ENCODE results near the gene GRAMD1B.

Gene GRAMD1B

DNA sequence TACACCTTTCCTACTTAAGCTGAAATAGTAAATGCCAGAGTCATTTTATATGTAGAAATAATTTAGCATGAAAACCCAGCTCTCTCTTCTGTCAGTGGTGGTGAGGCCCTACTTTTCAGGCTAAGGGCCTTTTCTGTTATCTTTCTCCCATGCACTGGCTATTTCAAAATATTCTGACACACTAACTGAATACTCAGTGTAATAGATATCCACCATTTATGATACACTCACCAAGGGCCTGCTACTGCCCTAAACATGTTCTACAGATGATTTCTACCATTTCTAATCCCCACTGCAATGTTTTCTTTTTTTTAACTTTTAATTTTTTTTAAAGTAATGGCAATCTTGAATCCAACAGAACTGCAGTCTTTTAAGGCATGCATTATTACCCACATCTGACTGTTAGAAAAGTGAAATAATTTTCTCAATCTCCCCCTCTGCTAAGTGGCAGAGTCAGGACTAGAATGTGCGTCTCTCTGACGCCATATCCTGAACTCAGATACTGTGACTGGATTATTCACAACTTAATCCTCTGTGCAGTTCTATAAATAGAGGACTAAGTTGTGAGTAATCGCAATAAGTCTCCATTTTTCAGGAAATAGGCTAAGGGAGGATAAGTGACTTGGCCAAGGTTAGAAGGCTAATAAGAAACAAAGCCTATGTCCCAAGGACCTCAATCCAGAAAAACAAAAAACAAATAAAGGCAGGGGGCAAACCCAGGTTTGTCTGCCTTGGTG lies 44.0 kb downstream of the GRAMD1B start:
- peaks cover 15% of the 10 kb centered on the region for H3K4me1 Mint-ChIP-seq
- peak overlapping the region; percentile 77 for H3K27ac Mint-ChIP-seq
- no peak for ATAC-seq

GRCh38 chr11:123474994-123475393 lies 44.9 kb downstream of the GRAMD1B start:
- Mint-ChIP-seq H3K27ac (no peak overlapping the region), H3K4me3 (no peak overlapping the region), H3K9me3 (no peaks in the 10 kb centered on the region), H3K36me3 (peaks cover under 1% of the 10 kb centered on the region), H3K4me1 (peaks cover 21% of the 10 kb centered on the region)
- DNase-seq (ENCODE audit: low spot score in 2 of 2) (no peak), ATAC-seq (no peak)

More for the DNA sequence above, 44.0 kb downstream of the GRAMD1B start:
- DNase-seq (ENCODE audit: low spot score in 2 of 2), result no peak
- no peak overlapping the region for H3K4me3 Mint-ChIP-seq
- no peaks in the 10 kb centered on the region for H3K36me3 Mint-ChIP-seq
- no peaks in the 10 kb centered on the region for H3K9me3 Mint-ChIP-seq

DNA sequence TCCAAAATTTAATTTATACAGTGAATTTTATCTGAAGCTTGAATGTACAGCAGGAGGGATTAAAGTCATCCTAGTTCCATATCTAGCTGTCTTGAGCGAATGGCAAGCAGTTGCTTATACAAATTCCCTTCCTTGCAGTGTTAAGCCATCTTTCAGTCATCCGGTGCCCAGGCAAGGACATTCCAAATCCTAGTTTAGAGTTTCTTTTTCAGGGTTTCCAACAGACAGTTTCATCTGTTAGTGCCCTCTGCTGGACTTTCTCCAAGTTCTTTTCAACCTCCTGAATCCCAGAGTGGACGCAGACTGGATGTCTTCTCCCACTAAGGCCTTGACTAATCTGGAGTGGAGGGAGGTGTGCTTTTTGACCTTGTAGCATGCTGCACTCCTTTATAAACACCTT lies 45.4 kb downstream of the GRAMD1B start:
- peaks cover 5% of the 10 kb centered on the region for H3K36me3 Mint-ChIP-seq
- ATAC-seq, result no peak
- no peak for DNase-seq (ENCODE audit: low spot score in 2 of 2)
- H3K27ac Mint-ChIP-seq, result no peak overlapping the region
- no peak overlapping the region for H3K4me3 Mint-ChIP-seq
- H3K9me3 Mint-ChIP-seq, result no peaks in the 10 kb centered on the region
- H3K4me1 Mint-ChIP-seq, result peaks cover 26% of the 10 kb centered on the region

DNA sequence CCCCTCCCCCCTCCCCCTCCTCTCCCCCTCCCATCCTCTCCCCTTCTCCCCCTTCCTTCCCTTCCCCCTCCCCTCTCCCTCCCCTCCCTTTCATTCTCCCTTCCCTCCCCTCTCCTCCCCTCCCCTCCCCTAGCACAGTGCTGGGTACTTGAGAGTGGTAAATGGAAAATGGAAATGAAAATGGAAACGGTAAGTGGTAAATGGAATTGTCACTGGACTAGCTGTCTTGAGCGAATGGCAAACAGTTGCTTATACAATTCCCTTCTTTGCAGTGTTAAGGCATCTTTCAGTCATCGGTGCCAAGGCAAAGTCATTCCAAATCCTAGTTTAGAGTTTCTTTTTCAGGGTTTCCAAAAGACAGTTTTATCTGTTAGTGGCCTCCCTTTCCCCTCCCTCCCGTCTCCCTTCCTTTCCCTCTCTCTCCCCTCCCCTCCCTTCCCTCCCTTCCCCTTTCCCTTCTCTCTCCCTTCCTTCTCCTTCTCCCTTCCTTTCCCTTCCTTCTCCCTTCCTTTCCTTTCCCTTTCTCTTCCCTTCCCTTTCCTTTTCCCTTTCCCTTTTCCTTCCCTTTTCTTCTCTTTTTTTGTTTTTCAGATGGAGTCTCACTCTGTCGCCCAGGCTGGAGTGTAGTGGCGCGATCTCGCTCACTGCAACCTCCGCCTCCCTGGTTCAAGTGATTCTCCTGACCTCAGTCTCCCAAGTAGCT lies 47.3 kb downstream of the GRAMD1B start:
- peaks cover 40% of the 10 kb centered on the region for H3K4me1 Mint-ChIP-seq

DNA sequence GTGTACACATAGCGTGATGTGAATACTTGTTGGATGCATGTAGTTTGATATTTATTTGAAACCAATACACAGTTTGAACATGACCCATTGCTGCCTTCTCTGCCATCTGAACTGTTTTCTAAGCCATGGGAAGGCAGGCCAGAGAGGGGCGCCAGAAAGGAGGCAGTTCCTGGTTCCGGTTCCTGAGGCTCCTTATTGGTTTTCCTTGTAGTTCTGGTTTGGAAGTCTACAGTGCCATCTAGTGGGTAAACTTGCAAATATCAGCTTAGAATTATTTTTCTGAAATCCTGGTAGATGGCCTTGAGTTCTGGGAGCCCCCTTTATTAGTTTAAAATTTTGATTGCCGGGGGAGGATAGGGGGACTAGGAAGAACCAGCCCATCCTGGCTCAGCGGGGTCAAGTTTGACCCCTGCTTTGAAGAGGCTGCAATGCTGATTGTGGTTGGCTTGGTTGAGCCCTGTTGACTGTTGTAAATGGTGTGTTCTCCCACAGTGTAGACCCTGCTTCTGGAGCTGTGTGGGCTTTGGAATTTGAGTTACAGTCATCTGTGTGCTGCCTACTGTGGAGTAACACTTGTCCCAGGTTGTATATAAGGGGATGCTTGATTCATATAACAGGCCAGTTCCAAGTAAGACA lies 48.4 kb downstream of the GRAMD1B start:
- peaks cover 45% of the 10 kb centered on the region for H3K4me1 Mint-ChIP-seq
- H3K27ac Mint-ChIP-seq, result peak overlapping the region; percentile 5
- H3K4me3 Mint-ChIP-seq, result peak overlapping the region; percentile 42

More for the DNA sequence above, 47.3 kb downstream of the GRAMD1B start:
- H3K36me3 Mint-ChIP-seq, result peaks cover 24% of the 10 kb centered on the region
- H3K27ac Mint-ChIP-seq, result no peak overlapping the region
- no peak overlapping the region for H3K4me3 Mint-ChIP-seq
- no peak for ATAC-seq
- no peaks in the 10 kb centered on the region for H3K9me3 Mint-ChIP-seq
- no peak for DNase-seq (ENCODE audit: low spot score in 2 of 2)

GRCh38 chr11:123479048-123479837 lies 49.2 kb downstream of the GRAMD1B start:
- ATAC-seq, result peak; percentile 64
- DNase-seq (ENCODE audit: low spot score in 2 of 2), result no peak
- Mint-ChIP-seq H3K4me3 (peak overlapping the region; percentile 42), H3K27ac (peak overlapping the region; percentile 5), H3K9me3 (no peaks in the 10 kb centered on the region), H3K4me1 (peaks cover 45% of the 10 kb centered on the region), H3K36me3 (peaks cover 39% of the 10 kb centered on the region)

More for the DNA sequence above, 48.4 kb downstream of the GRAMD1B start:
- H3K9me3 Mint-ChIP-seq, result no peaks in the 10 kb centered on the region
- H3K36me3 Mint-ChIP-seq, result peaks cover 35% of the 10 kb centered on the region
- ATAC-seq (peak; percentile 25), DNase-seq (ENCODE audit: low spot score in 2 of 2) (peak; percentile 12 to 64)

- H3K4me1 Mint-ChIP-seq, result peaks cover 45% of the 10 kb centered on the region
- H3K27ac Mint-ChIP-seq, result peak overlapping the region; percentile 20
- peaks cover 44% of the 10 kb centered on the region for H3K36me3 Mint-ChIP-seq
Observed at GRCh38 chr11:123480290-123480815, 50.3 kb downstream of the GRAMD1B start.

DNA sequence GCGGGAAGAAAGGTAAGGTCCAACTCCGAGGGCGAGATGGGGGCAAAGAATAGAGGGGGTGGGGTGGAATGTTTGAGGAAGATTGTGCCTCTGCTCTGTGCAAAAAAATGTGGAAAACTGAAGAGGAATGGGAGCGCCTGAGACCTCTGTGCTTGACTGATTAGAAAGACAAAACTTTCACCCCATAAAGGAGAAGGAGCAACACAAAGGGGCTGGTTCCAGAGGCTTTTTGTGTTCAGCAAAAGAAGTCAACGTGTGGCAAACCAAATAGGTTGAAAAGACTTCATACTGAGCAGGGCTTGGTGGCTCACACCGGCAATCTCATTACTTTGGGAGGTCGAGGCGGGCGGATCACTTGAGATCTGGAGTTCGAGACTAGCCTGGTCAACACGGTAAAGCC lies 50.8 kb downstream of the GRAMD1B start:
- H3K36me3 Mint-ChIP-seq, result peaks cover 44% of the 10 kb centered on the region
- no peak for ATAC-seq
- peak overlapping the region; percentile 10 for H3K4me3 Mint-ChIP-seq
- peak overlapping the region; percentile 20 for H3K27ac Mint-ChIP-seq
- no peaks in the 10 kb centered on the region for H3K9me3 Mint-ChIP-seq
- no peak for DNase-seq (ENCODE audit: low spot score in 2 of 2)
- peaks cover 45% of the 10 kb centered on the region for H3K4me1 Mint-ChIP-seq

More at GRCh38 chr11:123480290-123480815, 50.3 kb downstream of the GRAMD1B start:
- no peak for DNase-seq (ENCODE audit: low spot score in 2 of 2)
- Mint-ChIP-seq H3K9me3 (no peaks in the 10 kb centered on the region), H3K4me3 (peak overlapping the region; percentile 10)
- ATAC-seq, result peak; percentile 55

GRCh38 chr11:123481640-123482039 lies 51.6 kb downstream of the GRAMD1B start:
- Mint-ChIP-seq H3K4me1 (peaks cover 45% of the 10 kb centered on the region), H3K4me3 (no peak overlapping the region), H3K9me3 (no peaks in the 10 kb centered on the region), H3K36me3 (peaks cover 49% of the 10 kb centered on the region), H3K27ac (no peak overlapping the region)
- DNase-seq (ENCODE audit: low spot score in 2 of 2) (no peak), ATAC-seq (no peak)

GRCh38 chr11:123482218-123482617 lies 52.1 kb downstream of the GRAMD1B start:
- peaks cover 45% of the 10 kb centered on the region for H3K4me1 Mint-ChIP-seq
- H3K27ac Mint-ChIP-seq, result no peak overlapping the region
- H3K9me3 Mint-ChIP-seq, result no peaks in the 10 kb centered on the region
- ATAC-seq (no peak), DNase-seq (ENCODE audit: low spot score in 2 of 2) (no peak)
- no peak overlapping the region for H3K4me3 Mint-ChIP-seq
- peaks cover 49% of the 10 kb centered on the region for H3K36me3 Mint-ChIP-seq

DNA sequence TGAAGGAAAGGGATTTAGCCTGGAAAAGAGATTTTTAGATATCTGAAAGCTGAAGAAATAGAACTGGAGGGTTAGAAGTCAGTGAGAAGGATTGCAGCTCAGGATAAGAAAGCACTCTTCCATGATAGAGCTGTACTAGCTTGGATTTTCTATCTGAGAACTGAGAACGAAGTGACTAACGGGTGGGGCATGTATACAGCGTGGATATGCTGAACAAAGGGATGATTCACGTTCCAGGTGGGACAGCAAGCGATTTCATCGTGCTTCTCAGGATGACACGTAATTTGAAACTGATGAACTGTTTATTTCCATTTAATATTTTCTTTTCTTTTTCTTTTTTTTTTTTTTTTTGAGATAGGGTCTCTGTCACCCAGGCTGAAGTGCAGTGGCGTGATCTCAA lies 53.0 kb downstream of the GRAMD1B start:
- H3K4me3 Mint-ChIP-seq, result no peak overlapping the region
- peaks cover 40% of the 10 kb centered on the region for H3K4me1 Mint-ChIP-seq
- peak; percentile 38 for ATAC-seq
- H3K36me3 Mint-ChIP-seq, result peaks cover 49% of the 10 kb centered on the region
- H3K9me3 Mint-ChIP-seq, result no peaks in the 10 kb centered on the region
- peak overlapping the region; percentile 79 for H3K27ac Mint-ChIP-seq
- no peak for DNase-seq (ENCODE audit: low spot score in 2 of 2)

DNA sequence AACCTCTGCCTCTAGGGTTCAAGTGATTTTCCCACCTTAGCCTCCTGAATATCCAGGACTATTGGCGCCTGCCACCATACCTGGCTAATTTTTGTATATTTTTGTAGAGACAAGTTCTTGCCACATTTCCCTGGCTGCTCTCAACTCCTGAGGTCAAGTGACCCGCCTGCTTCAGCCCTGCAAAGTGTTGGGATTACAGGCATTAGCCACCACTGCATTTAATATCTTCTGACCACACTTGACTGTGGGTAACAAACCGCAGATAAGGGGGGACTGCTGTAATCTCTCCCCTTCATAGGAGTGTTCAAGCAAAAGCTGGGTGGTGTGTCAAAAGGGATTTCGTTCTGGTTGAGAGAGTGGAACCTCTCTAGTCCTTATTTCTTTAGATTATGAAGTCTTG lies 53.4 kb downstream of the GRAMD1B start:
- ATAC-seq (no peak), DNase-seq (ENCODE audit: low spot score in 2 of 2) (no peak)
- Mint-ChIP-seq H3K27ac (no peak overlapping the region), H3K9me3 (no peaks in the 10 kb centered on the region), H3K4me1 (peaks cover 36% of the 10 kb centered on the region), H3K4me3 (no peak overlapping the region), H3K36me3 (peaks cover 49% of the 10 kb centered on the region)

GRCh38 chr11:123484448-123484847 lies 54.4 kb downstream of the GRAMD1B start:
- H3K4me3 Mint-ChIP-seq, result no peak overlapping the region

DNA sequence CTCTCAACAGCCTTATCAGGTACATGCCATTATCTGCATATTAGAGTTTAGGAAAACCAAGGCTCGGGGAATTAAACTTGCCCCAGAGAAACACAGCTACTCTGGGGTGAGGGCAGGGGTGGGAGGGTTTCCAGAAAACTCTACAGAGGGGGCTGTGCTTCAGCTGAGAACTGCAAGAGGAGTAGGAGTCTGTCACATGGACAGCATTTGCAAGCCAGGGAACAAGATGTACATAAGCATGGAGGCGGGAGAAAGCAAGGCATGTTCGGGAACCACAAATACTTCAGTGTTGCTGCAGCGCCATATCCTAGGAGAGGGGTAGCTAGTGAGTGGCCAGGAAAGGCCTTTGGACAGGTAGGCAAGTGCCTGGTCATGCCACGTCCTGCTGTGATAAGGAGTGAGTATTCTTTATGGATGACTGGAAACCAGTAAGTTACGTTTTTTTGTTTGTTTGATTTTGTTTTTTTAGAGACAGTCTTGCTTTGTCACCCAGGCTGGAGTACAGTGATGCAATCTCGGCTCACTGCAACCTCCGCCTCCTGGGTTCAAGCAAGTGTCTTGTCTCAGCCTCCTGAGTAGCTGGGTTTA lies 57.2 kb downstream of the GRAMD1B start:
- Mint-ChIP-seq H3K9me3 (no peaks in the 10 kb centered on the region), H3K27ac (no peak overlapping the region), H3K4me3 (no peak overlapping the region), H3K36me3 (peaks cover 32% of the 10 kb centered on the region), H3K4me1 (peaks cover 5% of the 10 kb centered on the region)
- DNase-seq (ENCODE audit: low spot score in 2 of 2) (no peak), ATAC-seq (no peak)

More at GRCh38 chr11:123484448-123484847, 54.4 kb downstream of the GRAMD1B start:
- no peak overlapping the region for H3K27ac Mint-ChIP-seq
- H3K4me1 Mint-ChIP-seq, result peaks cover 27% of the 10 kb centered on the region
- peaks cover 49% of the 10 kb centered on the region for H3K36me3 Mint-ChIP-seq
- no peak for DNase-seq (ENCODE audit: low spot score in 2 of 2)
- ATAC-seq, result no peak
- H3K9me3 Mint-ChIP-seq, result no peaks in the 10 kb centered on the region

All from stimulated activated effector memory CD8-positive, alpha-beta T cell treated with anti-CD3 and anti-CD28 coated beads, Interleukin-12 subunit alpha, Interleukin-12 subunit beta, amount 100 ng/mL, for 72 hours (primary cell).